Endothelial cell of umbilical vein (primary cell): ENCODE measurements around the gene CNTNAP2. TPM values are rescaled to one million over a fixed set of nuclear protein-coding genes. Genes with fewer than 3 reads are reported as not detected.
"Not testable (repeated sequence)": the region's sequence is repeated elsewhere in the genome, so short reads cannot be mapped to it uniquely, and the experiment has no call there.

Experiments used
- BruUV-seq: library from RNA; stranded (reverse); fragments of 400-500 nt; replicated peaks from 2 replicates; lab custom pipeline; 2021; lab: Mats Ljungman, UMichigan
- CTCF ChIA-PET: fragments of 300-600, 350-600 bp; sonication (Branson Sonifier 250); formaldehyde crosslinking; loops from one replicate; lab custom pipeline; 2021; ENCODE audit warnings: antibody characterized with exemption, inconsistent platforms; lab: Charles Lee
- POLR2A ChIA-PET: fragments of 300-600, 350-600 bp; sonication (Branson Sonifier 250); formaldehyde crosslinking; loops from one replicate; lab custom pipeline; 2021; ENCODE audit warnings: antibody characterized with exemption, inconsistent platforms; lab: Charles Lee
- DNase-seq: peaks from one replicate; pipeline ENCODE4 v3.0.0-alpha.2; 2011; ENCODE audit warnings: low read depth, low spot score
- FAIRE-seq: peaks from 2 replicates; lab custom pipeline; 2011; peaks lifted over from hg19 to GRCh38; lab: Jason Lieb, UNC
- H2AFZ ChIP-seq: 2 replicates; pipeline ENCODE4 v1.6.0; 2012; ENCODE audit warnings: low read depth, low read length, control low read depth, inconsistent platforms
- H3K27ac ChIP-seq: 2 replicates; pipeline ENCODE4 v1.5.1; 2011; ENCODE audit warnings: low read depth, mild to moderate bottlenecking, control low read depth, low read length, moderate library complexity; ENCODE audit not compliant: insufficient read depth
- H3K27me3 ChIP-seq, 2 experiments: 2 replicates each; pipeline versions ENCODE4 v1.6.0 to v1.6.1; 2011; ENCODE audit warnings: low read length in 2 of 2, mixed read lengths in 1 of 2; ENCODE audit not compliant: control insufficient read depth in 2 of 2, insufficient read depth in 2 of 2
- H3K36me3 ChIP-seq, 2 experiments: 2 replicates in 1 of 2; 3 replicates in 1 of 2; pipeline ENCODE4 v1.5.1; 2011; ENCODE audit warnings: low read length in 2 of 2, mild to moderate bottlenecking in 1 of 2, moderate library complexity in 1 of 2; ENCODE audit not compliant: control insufficient read depth in 2 of 2, insufficient read depth in 2 of 2; ENCODE audit errors: extremely low read depth in 1 of 2
- H3K4me1 ChIP-seq: 3 replicates; pipeline ENCODE4 v1.5.1; 2011; ENCODE audit warnings: mild to moderate bottlenecking, low read length; ENCODE audit not compliant: control insufficient read depth, insufficient read depth; ENCODE audit errors: extremely low read depth
- H3K4me2 ChIP-seq: 2 replicates; pipeline ENCODE4 v1.6.1; 2011; ENCODE audit warnings: low read length, control low read depth, mixed read lengths; ENCODE audit not compliant: insufficient read depth
- H3K4me3 ChIP-seq, 3 experiments: fragments of 200-600 bp in 1 of 3; sonication (generic), shearing (Covaris generic) in 1 of 3; replicated peaks in 1 of 3; 2 replicates each; pipeline ENCODE4 v1.5.1; 2011 to 2016; ENCODE audit warnings: control low read depth in 3 of 3, low read length in 3 of 3, mild to moderate bottlenecking in 2 of 3, inconsistent platforms in 1 of 3, low read depth in 1 of 3, moderate library complexity in 1 of 3; ENCODE audit not compliant: insufficient read depth in 1 of 3
- H3K79me2 ChIP-seq: 2 replicates; pipeline ENCODE4 v1.6.0; 2012; ENCODE audit warnings: low read length, inconsistent platforms; ENCODE audit not compliant: control insufficient read depth, insufficient read depth
- H3K9ac ChIP-seq: replicated peaks from 2 replicates; pipeline ENCODE3; 2011; ENCODE audit warnings: low read length, control low read depth; ENCODE audit not compliant: insufficient read depth; ENCODE audit errors: extremely low read depth
- H3K9me1 ChIP-seq: replicated peaks from 3 replicates; pipeline ENCODE4 v1.6.0; 2011; ENCODE audit warnings: mild to moderate bottlenecking, low read length; ENCODE audit not compliant: control insufficient read depth, insufficient read depth; ENCODE audit errors: extremely low read depth
- H3K9me3 ChIP-seq: replicated peaks from 2 replicates; pipeline ENCODE4 v1.5.1; 2012; ENCODE audit warnings: low read length, inconsistent platforms; ENCODE audit not compliant: control insufficient read depth, insufficient read depth
- H4K20me1 ChIP-seq: replicated peaks from 2 replicates; pipeline ENCODE3; 2011; ENCODE audit warnings: mild to moderate bottlenecking, low read length; ENCODE audit not compliant: control insufficient read depth, insufficient read depth; ENCODE audit errors: extremely low read depth
- CTCF ChIP-seq, 2 donors: IDR thresholded peaks; 1 replicate in 1 of 2; 2 replicates in 1 of 2; pipeline ENCODE4 v1.5.1; 2011; ENCODE audit warnings: low read length in 2 of 2, mild to moderate bottlenecking in 2 of 2, moderate library complexity in 2 of 2, control low read depth in 1 of 2, inconsistent platforms in 1 of 2, low read depth in 1 of 2; ENCODE audit not compliant: insufficient read depth in 1 of 2; ENCODE audit errors: extremely low read depth in 1 of 2
- EZH2 ChIP-seq: IDR thresholded peaks from 2 replicates; pipeline ENCODE4 v1.6.1; 2012; ENCODE audit warnings: borderline replicate concordance, low read depth, mild to moderate bottlenecking, moderate library complexity, low read length, inconsistent platforms; ENCODE audit not compliant: severe bottlenecking
- FOS ChIP-seq: IDR thresholded peaks from 2 replicates; pipeline ENCODE4 v1.6.1; 2011; ENCODE audit warnings: mild to moderate bottlenecking, low read length, moderate library complexity, borderline replicate concordance; ENCODE audit not compliant: insufficient read depth
- GATA2 ChIP-seq: IDR thresholded peaks from 2 replicates; pipeline ENCODE4 v1.7.0; 2011; ENCODE audit warnings: low read depth, mild to moderate bottlenecking, moderate library complexity, mixed read lengths, low read length; ENCODE audit not compliant: insufficient read length, insufficient read depth
- JUN ChIP-seq: IDR thresholded peaks from 2 replicates; pipeline ENCODE4 v1.6.1; 2011; ENCODE audit warnings: borderline replicate concordance, low read depth; ENCODE audit not compliant: insufficient read length, insufficient read depth
- MYC ChIP-seq: IDR thresholded peaks from one replicate; pipeline ENCODE4 v1.6.1; 2011; ENCODE audit warnings: mild to moderate bottlenecking, low read depth, low read length
- POLR2AphosphoS5 ChIP-seq: IDR thresholded peaks from 2 replicates; pipeline ENCODE4 v1.6.1; 2012; ENCODE audit warnings: low read depth, mild to moderate bottlenecking, control low read depth, low read length, moderate library complexity; ENCODE audit not compliant: insufficient read depth
- dilution Hi-C: fragments of 300-500 bp; cut with MboI; formaldehyde crosslinking; loops from one replicate; pipeline ENCODE4 v1.15.0; 2019; ENCODE audit warnings: low sequenced_read_pairs; ENCODE audit not compliant: extremely low pct_ligation_motif_present
- intact Hi-C: fragments of 100-400 bp; cut with micrococcal nuclease; formaldehyde crosslinking; loops from one replicate; pipeline ENCODE4 v1.10.0; 2022
- polyA plus RNA-seq, 4 experiments: library from polyadenylated mRNA; depleted of rRNA in 3 of 4; stranded (reverse) in 3 of 4; unstranded in 1 of 4; fragments of >200 nt; gene quantifications; 2 replicates each; pipeline versions ENCODE4 v1.2.1 to v1.2.3, GENCODE V29; 2011 to 2012; ENCODE audit warnings: missing spikeins in 1 of 4
- total RNA-seq: library from RNA; stranded (reverse); gene quantifications from 2 replicates; pipeline ENCODE4 v1.2.3, GENCODE V29; 2021

The CNTNAP2 gene
- total and polyA plus RNA-seq, 2 donors (not counting 3 experiments of a cell fraction or from before 2014, with no cell fraction given): not detected

GRCh38 chr7:148447221-148447849, 2330.7 kb downstream of the CNTNAP2 start:
- BruUV-seq: no TSS peak
- dilution Hi-C loops (no loop called here), intact Hi-C loops (no loop called here)
- Histone ChIP-seq H3K36me3 (no peaks in the 10 kb centered on the region), H4K20me1 (no peaks in the 10 kb centered on the region), H3K9ac (no peak overlapping the region), H3K9me1 (no peaks in the 10 kb centered on the region), H3K9me3 (no peaks in the 10 kb centered on the region), H3K4me1 (no peaks in the 10 kb centered on the region), H3K27me3 (no peaks in the 10 kb centered on the region), H3K27ac (no peak overlapping the region), H3K4me2 (no peak overlapping the region), H3K79me2 (no peaks in the 10 kb centered on the region), H2AFZ (no peak overlapping the region), H3K4me3 (no peak overlapping the region)
- FAIRE-seq (no peak), DNase-seq (no peak)
- ChIA-PET CTCF (no interaction called here), POLR2A (no interaction called here)
- TF ChIP-seq MYC: no peak
- TF ChIP-seq JUN: no peak
- TF ChIP-seq POLR2AphosphoS5: no peak
- TF ChIP-seq FOS: no peak
- no peak for TF ChIP-seq EZH2
- TF ChIP-seq CTCF (IDR thresholded peaks at IDR 0.05; ENCODE audit: extremely low read depth in 1 of 2, insufficient read depth in 1 of 2, low read depth in 1 of 2, low read length in 2 of 2): no peak
- no peak for TF ChIP-seq GATA2

GRCh38 chr7:148451526-148451925, 2334.9 kb downstream of the CNTNAP2 start:
- H3K9me1 ChIP-seq, H3K27ac ChIP-seq, H3K9me3 ChIP-seq, CTCF ChIA-PET, H2AFZ ChIP-seq, intact Hi-C loops, H3K79me2 ChIP-seq, H4K20me1 ChIP-seq, BruUV-seq, FAIRE-seq, POLR2A ChIA-PET, H3K36me3 ChIP-seq, H3K9ac ChIP-seq, DNase-seq, H3K4me1 ChIP-seq, H3K4me3 ChIP-seq, dilution Hi-C loops, H3K27me3 ChIP-seq, H3K4me2 ChIP-seq: not testable (repeated sequence)
